Cardiac septum (tissue), 1 donor: ENCODE results near the gene GASK1B. TPM values are rescaled to one million over a fixed set of nuclear protein-coding genes. Genes with fewer than 3 reads are reported as not detected.

Experiments used
- DNase-seq: peaks from one replicate; pipeline ENCODE4 v3.0.0-alpha.2; 2020; ENCODE audit warnings: low spot score
- intact Hi-C: fragments of 100-400 bp; cut with DNase I; formaldehyde crosslinking; loops from one replicate; pipeline ENCODE4 v1.14.0; 2022
- total RNA-seq: library from RNA; stranded (reverse); fragmentation: NEBNext Ultra II Directional; extraction: Animal tissue kit (Norgen Biotek cat#: 25700); gene quantifications from one replicate; pipeline ENCODE4 v1.2.1, GENCODE V29; 2021
- donor health status: DM: no; HTN: no; CAD: no.

GASK1B gene
- total RNA-seq, 1 donor from 2014 or later, result 90.6 TPM

DNA sequence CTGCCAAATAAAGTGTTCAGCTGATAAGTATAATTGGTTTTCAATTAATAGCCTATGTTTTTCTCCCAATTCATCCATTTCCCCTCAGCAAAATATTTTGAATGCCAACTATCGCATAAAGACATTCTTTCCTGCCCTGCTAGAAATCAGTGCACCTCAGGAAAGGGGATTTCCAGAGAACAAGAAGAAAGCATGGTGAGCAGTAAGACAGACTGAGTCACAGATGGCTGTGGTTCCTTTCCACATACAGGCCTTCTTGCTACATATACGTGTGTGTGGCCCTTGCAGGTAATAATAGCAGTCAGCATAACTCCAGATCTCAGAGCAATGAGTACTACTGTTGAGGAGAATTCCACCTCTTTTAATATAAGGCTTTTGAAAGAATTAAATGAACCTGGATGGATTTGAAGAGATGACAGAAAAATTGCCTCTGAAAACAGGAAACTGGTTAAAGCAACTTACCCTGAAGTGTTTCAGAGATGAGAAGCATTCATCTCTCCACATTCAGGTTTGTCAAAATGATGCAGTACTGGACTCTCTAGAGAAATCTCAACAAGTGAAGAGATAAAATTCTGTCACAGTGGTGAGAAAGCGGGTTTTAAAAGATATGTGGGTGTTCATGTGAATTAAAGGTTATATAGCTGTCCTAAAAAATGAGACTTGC is 13.6 kb downstream of the GASK1B start:
- intact Hi-C loops, result no loop called here
- DNase-seq, result no peak

DNA sequence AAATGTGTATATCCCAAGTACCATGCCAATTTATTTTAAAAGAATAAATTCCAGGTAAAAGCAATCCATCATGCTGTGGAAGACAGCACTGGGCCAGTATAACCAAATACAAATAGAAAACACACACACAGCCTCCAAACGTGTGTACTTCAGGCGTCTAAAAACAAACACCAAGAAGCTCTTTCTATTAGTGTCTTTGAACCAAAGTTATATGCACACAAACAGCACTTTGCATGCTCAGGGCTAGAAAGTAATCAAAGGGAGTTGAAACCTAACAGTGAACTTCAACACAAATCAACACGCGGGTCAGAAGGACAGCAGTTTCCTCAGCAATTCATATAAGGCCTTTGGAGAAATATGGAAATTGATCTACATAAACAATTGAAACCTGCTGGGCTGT is 15.4 kb downstream of the GASK1B start:
- no peak for DNase-seq
- intact Hi-C loops, result no loop called here

DNA sequence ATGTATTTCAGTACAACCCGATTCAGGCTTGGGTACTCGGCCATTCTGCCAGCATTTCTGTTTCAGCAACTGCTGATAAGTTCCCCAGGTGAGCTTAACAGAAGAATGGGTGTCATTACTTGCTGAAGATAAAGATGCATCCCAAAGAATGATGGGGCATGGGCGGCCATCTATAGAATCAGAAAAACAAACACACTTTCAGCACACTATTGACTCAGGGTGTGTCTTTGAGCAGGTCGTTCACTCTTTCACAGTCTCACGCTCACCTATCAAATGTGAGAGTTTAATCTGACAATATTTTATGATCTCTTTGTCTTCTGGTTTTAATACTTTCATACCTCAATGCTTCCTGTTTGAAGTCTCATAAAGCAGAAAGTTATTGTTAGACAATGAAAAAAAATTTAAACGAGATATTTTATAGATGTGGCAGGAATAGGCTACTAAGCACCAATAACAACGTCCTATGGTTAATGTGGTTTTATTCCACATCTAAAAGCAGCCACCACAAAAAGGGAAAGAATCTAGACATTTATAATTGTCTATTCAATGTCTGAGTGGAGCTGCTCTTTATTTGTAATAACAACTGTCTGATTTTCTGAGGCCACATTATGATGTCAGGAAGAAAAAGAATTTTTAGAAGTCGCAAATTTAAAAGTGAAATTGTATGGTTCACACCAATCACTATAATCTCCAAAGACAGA is 17.0 kb downstream of the GASK1B start:
- DNase-seq, result no peak
- intact Hi-C loops, result no loop called here

DNA sequence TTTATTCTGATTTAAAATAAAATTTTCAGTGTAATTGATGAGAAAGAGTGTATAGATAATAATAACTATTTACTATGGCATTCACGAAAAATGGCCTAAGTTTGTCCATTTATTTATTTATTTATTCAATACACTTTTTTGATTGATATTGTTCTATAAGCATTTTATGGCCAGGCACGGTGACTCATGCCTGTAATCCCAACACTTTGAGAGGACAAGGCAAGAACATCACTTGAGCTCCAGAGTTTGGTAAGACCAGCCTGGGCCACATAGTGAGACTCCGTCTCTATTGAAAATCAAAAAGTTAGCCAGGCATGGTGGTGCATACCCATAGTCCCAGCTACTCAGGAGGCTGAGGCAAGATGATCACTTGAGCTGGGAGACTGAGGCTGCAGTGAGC is 25.7 kb downstream of the GASK1B start:
- intact Hi-C loops, result no loop called here
- DNase-seq, result no peak

DNA sequence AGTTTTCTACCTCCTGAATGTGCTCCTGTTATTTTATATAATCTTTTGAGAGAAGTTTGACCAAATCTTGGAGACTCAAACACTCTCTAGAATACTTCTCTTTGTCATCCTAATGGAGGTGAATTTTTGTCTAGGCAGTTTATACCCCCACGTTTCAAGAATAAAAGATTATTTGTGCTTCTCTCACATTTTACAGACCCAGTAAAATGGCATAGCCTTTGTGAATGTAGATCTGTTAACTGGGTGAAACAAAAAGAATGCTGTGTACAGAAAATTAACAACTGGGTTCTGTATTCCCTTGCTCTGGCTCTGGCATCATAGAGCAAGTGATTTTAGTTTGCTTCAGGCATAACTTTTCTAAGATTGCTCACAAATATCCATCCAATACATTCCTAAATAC is 26.1 kb downstream of the GASK1B start:
- no peak for DNase-seq
- intact Hi-C loops, result no loop called here

DNA sequence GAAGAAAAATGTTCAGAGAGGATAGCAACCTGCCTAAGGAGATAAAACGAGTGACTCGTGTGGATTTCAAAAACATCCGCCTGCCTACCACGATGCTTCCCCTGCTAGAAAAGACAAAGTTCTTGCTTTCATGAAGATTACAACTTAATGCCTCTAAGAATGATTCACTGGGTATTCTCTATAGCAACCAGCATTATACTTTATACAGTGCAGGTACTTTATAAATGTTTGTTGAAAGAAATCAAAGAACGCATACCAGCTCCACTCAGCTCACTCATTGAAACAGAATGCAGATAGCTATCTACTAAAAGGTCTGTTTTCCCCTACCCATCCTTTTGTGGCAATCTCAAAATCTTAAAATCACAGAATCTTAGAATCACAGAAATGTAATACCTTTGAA is 33.7 kb downstream of the GASK1B start:
- DNase-seq, result no peak
- intact Hi-C loops, result no loop called here

DNA sequence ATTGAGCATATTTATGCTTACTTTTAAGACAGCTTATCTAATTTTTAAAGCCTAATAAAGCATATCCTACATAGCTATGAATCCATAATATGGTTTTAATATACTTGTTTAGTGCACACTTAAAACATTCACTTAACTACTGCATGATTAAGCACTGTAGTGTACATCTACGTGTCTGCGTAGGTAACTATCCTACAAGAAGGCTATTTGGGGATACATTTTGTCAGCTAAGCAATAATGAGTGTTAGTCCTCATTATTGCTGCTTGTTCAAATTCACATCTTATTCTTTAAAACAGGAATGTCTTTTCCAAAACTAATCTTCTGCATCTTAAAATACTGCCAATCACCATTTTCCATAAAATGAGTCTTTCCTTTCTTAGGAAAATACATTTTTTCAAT is 38.6 kb downstream of the GASK1B start:
- no peak for DNase-seq
- intact Hi-C loops, result no loop called here

DNA sequence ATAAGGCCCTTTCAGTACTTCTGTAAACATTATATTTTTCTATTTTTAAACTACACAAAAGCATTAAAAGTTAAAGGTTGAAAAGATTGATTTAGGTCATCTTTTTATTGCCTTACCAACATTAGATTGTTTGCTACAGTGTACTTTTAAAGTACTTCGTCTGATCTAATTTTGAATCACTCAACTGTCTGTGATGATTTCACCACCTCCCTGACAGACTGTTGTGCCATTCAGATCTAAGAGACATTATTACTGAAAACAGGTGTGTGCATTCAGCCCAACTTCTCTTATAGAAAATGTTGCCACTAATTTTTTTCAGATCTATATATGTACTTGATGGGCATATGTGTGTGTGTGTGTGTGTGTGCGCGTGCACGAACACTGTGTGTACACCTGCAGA is 39.3 kb downstream of the GASK1B start:
- intact Hi-C loops, result no loop called here
- DNase-seq, result no peak

DNA sequence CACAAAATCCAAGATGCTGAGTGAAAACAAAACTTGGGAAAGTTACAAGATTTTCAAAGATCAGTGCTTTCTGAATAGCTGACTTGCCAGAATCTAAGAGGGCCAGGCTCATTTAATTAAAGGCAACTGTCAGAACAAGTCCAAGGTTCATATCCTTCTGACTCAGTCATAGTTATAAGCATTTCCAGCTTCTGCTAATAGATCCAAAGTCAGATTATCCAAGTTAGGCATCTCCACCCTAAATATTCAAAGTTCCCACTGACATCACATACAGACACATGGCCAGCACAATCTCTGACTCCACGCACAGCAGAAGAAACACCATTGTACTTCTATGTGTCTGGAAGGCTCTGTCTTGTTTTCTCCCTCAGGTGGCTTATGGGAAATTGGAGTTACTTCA is 41.8 kb downstream of the GASK1B start:
- intact Hi-C loops, result no loop called here
- DNase-seq, result no peak

DNA sequence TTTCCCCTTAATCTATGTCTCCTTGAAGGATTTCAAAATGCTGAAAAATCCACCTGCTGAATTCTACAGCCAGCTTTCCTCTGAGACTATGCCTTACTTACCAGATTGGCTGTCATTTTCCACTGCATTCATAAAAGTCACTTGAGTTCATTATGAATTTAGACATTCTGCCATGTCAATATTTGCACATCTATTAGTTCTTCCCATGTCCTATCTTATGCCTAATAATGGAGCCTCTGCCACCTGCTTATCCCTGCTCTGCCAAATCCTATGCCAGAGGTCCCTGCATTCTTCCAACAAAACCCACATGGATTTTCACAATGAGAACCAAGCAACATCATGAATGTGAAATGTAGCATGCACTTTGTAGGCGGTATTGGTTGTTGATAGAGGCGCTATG is 42.6 kb downstream of the GASK1B start:
- intact Hi-C loops, result no loop called here
- no peak for DNase-seq

DNA sequence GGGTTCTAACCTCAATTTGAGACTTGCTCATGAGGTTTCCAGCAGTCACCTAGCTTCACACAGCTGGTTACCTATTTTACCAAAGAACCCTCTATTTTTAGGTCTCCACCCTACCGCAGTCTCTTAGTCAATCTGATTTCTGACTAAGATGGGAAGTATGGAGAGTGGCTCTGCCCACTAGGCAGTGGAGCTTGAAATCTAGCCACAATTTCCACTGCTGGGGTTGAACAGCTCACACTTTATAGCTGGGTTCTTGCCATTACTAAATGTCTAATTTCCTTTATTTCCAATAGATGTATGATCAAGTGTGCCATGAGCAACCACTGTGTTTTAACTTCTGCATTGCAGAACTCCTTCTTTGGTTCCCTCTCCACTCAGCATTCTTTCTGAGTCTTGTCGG is 43.1 kb downstream of the GASK1B start:
- intact Hi-C loops, result no loop called here
- no peak for DNase-seq

DNA sequence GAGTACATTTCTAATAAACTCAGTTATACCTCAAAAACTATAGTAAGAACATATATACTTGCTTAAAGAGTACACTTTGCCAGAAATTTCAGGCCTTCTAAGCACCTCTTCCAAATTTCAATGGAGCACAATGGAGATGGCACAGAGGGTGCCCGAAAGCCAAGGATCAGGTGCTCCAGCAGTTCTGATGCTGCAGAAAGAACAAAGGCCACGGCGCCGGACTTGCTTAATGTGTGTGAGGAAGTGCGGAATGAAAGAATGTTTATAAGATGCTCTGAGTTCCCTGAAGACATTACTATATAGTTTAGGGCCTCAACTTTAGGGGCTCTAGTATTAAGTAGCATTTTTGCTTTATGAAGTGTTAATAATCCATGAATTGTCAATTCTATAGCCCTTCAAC is 44.3 kb downstream of the GASK1B start:
- no peak for DNase-seq
- intact Hi-C loops, result no loop called here

DNA sequence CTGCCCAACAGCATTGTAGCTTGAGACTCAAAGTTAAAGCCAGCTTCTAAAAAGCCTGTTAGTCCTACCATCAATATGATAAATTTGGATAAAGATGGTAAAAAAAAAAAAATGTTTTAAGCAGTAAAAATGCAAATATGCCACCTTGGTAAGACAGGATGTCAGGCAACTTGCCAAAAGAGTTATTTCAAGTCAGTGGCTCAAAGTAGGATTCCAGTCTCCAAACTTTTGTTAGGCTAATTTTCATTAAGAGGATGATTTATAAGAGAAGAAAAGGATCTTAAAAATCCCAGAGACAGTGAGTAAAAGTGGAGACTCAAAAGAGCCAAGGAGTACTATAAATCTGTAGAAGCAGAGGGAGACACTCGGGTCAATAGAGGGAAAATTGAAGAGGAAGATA is 47.5 kb downstream of the GASK1B start:
- intact Hi-C loops, result no loop called here
- no peak for DNase-seq

Other genes starting within 250 kb of the GASK1B start
- gene TMEM144, start 37.5 kb upstream of the GASK1B start, total RNA-seq, result 14.6 TPM